ENCODE data around the gene HEPHL1.

HEPHL1 gene

DNA sequence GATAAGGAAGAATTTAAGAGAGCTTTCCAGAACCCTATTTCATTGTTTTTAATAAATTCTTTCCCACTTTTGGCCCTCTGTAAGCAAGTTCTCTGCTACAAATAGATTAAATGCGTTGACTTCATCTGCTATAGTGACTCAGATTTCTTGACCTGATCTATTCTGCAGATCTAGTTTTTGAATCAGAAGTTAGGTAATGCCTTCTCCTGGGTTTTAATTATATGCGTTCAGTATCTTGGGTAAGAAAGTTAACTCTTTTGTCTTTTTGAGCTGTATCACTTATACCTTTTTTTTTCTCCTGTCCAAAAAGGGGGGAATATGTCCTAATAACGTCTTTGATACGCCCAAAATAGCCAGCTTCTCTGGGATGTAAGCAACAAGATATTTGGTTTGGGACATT is 2.4 kb upstream of the HEPHL1 start:
- DNase-seq (ENCODE audit: low read depth): no peak

DNA sequence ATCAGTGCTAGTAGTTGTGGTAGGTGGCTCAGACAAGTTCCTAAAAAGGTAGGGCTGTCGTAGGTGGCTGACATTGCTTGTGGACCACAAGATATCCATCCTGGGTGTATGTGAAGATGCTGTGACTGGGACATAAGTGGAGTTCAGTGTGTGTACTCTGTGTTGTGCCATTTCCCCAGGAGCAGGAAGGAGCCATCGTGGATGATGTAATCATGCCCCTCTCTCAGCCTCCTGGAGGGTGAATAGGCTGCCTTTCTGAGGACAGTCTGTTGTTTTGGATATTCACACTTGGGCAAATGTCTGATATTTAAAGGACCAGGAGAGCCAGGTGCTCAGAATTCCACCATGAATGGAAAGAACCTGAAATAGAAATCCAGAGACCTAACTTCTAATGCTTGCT is 2.7 kb downstream of the HEPHL1 start:
- no peak for DNase-seq (ENCODE audit: low read depth)

DNA sequence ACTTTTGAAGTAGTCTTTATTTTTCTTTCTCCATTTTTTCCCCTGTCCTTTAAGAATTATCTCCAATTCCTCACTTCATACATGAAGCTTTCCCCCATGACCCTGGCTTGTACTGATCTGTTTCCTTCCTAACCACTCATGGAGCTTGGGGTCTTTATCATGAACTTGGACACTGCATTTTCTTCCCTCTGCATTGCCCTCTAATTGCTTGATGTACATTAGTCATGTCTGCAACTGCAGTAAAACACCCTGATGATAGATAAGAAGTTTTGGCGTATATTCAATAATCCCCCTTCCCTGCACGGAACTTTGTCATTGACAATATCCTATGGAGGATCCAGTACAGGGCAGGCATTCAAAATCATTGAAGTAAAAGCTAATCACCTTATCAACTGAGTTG is 3.4 kb downstream of the HEPHL1 start:
- DNase-seq (ENCODE audit: low read depth): no peak

DNA sequence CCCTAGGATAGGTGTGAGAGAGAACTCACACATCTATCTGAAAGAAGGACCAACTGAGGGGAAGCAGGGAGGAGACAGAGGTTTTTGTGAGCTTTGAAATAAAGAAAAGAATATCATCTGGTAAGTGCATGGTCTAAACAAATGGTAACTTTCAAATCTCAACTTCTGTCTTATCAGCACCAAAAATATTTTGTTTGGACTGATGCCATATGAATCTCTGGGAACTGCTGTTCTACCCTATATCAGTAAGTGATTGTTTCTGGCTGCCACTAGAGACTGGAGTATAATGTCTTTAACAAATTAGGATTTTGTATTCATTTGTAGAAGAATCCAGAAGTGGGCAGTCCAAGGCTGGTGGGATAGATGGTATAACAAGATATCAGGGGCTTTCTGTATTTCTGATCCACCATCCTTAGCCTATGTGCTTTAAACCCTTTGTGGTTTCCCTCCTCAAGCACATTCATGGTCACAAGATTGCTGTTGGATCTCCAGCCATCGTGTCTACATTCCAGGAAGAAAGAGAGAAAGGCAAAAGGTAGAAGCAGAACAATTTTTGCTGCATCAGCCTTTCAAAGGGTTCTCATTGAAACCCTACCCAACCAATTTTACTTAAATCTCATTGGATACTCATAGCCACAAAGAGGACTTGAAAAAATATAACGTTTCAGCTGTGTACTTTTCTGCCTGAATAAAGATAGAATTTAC is 4.7 kb downstream of the HEPHL1 start:
- no peak for DNase-seq (ENCODE audit: low read depth)

GRCh38 chr11:94027210-94027609 is 6.1 kb downstream of the HEPHL1 start:
- DNase-seq (ENCODE audit: low read depth): no peak

GRCh38 chr11:94028436-94028835 is 7.3 kb downstream of the HEPHL1 start:
- no peak for DNase-seq (ENCODE audit: low read depth)

DNA sequence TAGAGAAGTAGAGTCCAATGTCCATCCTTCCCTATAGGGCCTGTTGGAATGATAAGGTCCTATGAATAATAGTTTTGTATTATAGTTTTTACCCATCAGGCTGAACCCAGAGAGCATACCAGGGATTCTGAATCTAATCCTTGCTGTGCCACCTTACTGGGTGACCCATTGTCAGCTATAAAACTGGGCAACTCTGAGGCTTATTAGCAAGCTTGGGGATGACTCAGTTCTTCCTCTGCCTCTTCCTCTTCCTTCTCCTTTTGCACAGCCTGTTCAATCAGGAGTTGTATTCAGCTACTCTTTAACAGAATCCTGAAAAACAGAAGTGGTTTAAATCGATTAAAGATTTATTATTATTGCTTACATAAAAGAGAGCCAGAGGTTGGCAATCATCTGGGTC is 8.9 kb downstream of the HEPHL1 start:
- DNase-seq (ENCODE audit: low read depth): no peak

GRCh38 chr11:94031625-94032024 is 10.5 kb downstream of the HEPHL1 start:
- no peak for DNase-seq (ENCODE audit: low read depth)

GRCh38 chr11:94032066-94032465 is 10.9 kb downstream of the HEPHL1 start:
- DNase-seq (ENCODE audit: low read depth): no peak

DNA sequence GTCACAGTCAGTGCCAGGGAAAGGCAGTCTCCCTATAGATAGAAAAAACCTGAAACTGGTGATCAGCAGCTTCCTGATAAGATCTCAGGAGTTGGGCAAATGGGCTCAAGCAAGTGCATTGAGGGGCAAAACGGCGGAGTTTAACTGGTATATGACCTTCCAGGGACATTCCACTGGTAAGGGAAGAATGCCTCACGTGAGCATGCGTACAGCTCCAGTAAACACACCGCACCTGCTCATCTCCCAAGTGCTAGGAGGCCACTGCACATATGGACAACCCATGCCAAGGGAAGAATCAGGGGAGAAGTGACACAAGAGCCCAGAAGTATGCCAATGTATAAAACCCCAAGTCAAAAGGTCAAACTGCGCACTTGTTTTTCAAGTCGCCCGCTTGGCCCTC is 11.6 kb downstream of the HEPHL1 start:
- DNase-seq (ENCODE audit: low read depth): no peak

- DNase-seq (ENCODE audit: low read depth): no peak
Measured at GRCh38 chr11:94034207-94034606, 13.1 kb downstream of the HEPHL1 start.

DNA sequence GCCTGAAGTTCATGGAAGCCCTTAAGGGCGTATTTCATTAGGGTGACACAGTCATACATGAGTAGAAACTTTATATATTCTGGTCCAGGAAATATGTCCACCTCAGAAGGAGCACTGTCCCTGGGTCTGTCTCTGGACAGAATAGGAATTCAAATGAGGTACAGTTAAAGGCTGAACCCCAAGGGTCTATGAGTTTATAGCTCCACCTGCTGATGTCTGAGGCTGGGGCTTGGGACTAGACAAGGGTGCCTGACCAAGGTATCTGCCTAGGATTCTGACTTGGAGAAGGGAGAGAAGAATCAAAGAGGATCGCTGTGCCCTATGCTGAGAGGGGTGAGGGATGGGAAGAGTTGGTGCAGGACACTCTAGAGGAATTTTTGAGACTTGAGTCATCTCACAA is 14.9 kb downstream of the HEPHL1 start:
- DNase-seq (ENCODE audit: low read depth): no peak

GRCh38 chr11:94043241-94043640 is 22.1 kb downstream of the HEPHL1 start:
- no peak for DNase-seq (ENCODE audit: low read depth)

- no peak for DNase-seq (ENCODE audit: low read depth)
Measured at GRCh38 chr11:94046796-94047195, 25.6 kb downstream of the HEPHL1 start.

GRCh38 chr11:94048032-94048709 is 27.0 kb downstream of the HEPHL1 start:
- no peak for DNase-seq (ENCODE audit: low read depth)

DNA sequence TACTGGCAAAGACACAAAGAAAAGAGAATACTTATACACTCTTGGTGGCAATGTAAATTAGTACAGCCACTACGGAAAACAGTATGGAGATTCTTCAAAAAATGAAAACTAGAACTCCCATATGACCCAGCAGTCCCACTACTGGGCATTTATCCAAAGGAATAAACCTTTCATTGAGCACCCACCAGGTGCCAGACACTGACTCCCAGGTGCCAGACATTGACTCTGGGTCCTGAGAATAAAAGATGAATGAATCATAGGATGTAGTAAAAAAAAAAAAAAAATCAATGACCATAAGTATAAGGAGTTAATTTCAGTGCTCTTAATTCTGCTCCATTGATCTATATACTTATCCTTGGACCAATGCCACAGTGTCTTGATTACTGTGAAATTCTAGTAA is 28.2 kb downstream of the HEPHL1 start:
- DNase-seq (ENCODE audit: low read depth): no peak

DNA sequence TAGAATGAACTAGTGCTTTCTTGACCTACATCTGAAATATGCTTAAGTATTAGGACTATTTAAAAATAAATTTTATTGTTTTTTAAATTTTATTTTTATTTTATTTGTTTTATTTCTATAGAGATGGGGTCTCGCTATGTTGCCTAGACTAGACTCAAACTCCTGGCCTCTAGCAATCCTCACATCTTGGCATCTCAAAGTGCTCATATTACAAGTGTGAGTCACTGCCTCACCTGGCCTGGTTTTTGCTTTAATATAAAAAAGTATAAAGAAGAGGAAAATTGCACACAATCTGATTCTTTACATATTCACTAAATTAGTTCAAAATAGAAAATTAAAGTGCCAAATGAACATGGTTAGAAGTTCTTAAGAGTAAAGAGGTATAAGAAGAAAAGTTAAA is 37.5 kb downstream of the HEPHL1 start:
- no peak for DNase-seq (ENCODE audit: low read depth)

DNA sequence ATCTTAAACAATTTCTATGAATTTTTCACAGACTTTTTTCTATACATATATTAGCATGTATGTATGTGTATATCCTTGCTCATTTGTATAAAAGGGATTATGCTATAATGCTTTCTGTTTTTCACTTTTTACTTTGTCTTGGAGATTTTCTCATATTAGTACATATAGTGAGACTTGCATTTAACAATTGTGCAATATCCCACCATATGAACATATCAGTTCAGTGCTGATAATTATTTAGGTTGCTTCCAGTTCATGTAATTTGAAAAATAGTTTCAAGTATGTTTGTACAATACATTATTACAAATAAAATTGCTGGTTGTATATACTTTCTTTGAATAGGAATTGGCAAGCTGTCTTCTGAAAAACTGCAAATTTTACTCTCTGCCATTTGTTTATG is 37.9 kb downstream of the HEPHL1 start:
- DNase-seq (ENCODE audit: low read depth): no peak

DNA sequence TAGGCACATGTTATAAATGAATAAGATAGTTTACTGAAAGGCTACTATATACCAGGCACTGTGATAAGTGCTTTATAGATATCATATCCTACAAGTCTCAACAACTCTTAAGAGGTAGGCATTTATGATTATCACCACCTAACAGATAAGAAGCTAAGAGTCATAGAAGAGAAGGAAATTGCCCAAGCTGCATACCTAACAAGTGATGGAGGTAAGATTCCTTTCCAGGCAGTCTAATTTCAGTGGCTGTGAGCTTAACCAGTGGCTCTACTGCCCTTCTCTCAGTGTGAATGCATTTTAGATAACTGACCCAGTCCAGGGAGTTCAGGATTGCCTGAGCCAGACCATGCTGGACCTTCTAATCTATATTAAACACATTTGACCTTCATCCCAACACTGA is 39.2 kb downstream of the HEPHL1 start:
- DNase-seq (ENCODE audit: low read depth): no peak

DNA sequence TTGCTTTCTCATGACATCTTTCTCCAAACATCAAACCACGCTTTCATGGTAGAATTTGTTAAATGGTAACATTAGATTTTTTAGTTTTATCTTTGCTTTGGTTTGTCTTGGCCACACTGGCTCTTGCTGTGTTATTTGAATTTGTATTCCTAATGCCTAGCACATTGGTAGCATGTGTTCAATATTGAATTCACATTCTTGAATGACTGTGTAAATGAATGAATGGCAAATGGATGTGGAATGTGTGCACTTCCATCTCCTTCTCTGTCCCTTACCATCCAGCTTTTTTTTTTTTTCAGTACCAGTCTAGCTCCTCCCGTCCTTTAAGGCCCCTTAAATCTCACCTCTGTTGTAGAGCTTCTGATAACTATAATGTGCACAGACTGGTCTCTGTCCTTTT is 41.2 kb downstream of the HEPHL1 start:
- DNase-seq (ENCODE audit: low read depth): no peak

GRCh38 chr11:94066901-94067429 is 45.8 kb downstream of the HEPHL1 start:
- no peak for DNase-seq (ENCODE audit: low read depth)

- no peak for DNase-seq (ENCODE audit: low read depth)
Measured at GRCh38 chr11:94068764-94069163, 47.6 kb downstream of the HEPHL1 start.

GRCh38 chr11:94077552-94078293 is 56.6 kb downstream of the HEPHL1 start:
- no peak for DNase-seq (ENCODE audit: low read depth)
